Measurements from ENCODE around the gene FRMPD1.
"Not testable (repeated sequence)": the region's sequence is repeated elsewhere in the genome, so short reads cannot be mapped to it uniquely, and the experiment has no call there.

FRMPD1 gene

GRCh38 chr9:37746448-37747270 is 95.9 kb downstream of the FRMPD1 start:
- DNase-seq: no peak

GRCh38 chr9:37747271-37747753 is 96.6 kb downstream of the FRMPD1 start:
- DNase-seq: peak; percentile 21

- no peak for DNase-seq
Measured at GRCh38 chr9:37749129-37749528, 98.4 kb downstream of the FRMPD1 start.

DNA sequence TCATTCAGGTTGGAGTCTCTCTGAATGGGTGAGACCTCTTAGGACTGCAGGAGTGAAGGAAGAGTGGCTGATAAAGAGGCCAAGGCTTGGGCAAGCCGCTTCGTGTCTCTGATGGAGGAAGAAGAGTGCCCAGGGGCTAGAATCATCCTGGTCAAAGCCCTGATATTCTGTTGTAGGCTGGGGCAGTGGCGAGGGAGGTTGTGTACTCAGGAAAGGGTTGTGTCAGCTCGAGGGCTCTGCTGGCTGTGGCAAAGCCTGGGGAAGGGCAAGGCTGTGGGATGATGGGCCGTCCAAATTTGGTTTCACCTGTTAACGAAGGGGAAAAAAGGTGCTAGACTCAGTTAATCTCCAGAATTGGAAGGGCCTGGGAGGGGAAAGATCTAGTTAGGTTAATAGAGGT is 100.4 kb downstream of the FRMPD1 start:
- DNase-seq: no peak

DNA sequence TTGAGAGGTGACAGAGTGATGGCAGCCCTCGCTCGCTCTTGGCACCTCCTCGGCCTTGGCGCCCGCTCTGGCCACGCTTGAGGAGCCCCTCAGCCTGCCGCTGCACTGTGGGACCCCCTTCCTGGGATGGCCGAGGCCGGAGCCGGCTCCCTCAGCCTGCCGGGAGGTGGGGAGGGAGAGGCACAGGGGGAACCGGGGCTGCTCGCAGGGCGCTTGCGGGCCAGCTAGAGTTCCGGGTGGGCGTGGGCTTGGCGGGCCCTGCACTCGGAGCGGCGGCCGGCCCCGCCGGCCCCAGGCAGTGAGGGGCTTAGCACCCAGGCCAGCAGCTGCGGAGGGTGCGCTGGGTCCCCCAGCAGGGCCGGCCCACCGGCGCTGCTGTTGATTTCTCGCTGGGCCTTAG is 101.0 kb downstream of the FRMPD1 start:
- not testable (repeated sequence) for DNase-seq

- not testable (repeated sequence) for DNase-seq
Measured at GRCh38 chr9:37752112-37752511, 101.4 kb downstream of the FRMPD1 start.

- DNase-seq: no peak
Measured at GRCh38 chr9:37752642-37753488, 102.1 kb downstream of the FRMPD1 start.

DNA sequence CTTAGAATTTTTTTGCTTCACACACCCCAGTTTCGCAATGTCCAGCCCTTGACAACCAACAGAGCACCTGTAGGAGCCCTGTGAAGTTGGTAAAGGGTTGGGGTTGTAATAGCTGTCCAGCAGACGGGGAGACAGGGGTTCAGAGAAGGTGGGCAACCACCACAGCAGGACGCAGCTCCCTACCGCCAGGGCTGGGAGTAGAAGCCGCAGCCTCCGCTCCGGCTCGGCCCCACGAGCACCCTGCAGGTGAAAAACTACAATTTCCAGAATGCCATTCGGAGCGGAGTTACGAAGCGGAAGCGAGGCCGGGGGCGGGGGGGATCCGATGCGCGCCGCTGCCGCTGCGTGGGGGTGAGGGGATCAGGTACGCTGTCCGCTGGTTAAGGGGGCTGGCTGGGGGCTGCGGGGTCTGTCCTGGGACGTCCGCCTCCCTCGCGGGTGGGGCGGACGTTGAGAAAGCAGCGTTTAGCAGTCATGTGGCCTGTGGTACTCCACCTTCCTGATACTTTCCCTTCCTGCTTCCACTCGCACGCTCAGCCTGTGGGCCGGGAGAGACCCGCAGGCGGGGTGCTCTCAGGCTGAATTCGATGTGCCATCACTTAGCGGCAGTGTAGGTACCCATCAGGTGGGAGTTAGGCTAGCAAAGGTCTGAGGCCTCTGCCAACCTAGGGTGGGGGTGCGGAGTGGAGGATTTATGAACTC is 102.9 kb downstream of the FRMPD1 start, which contains the start of gene TRMT10B:
TRMT10B (plus strand) TSS at position 317 of the 702 bp plus-strand sequence. CDS start 8,127 bp downstream, outside the sequence.
- peak; percentile 24 for DNase-seq

DNA sequence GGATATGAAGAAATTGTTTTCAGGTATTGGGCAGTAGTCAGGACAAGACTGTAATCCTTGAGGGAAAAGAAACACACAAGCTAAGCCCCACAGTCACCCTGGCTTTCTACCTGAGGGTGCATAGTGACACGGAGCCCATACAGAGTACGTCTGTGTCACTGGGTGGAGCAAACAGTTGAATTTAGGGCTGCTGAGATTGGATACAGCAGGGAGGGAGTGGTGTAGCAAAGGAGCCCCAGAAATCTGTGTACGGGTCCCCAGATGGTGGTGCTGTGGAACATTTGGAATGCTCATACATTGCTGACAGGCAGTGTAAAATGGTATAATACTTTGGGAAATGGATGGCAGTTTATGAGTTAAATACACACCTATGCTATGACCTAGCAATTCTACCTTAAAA is 108.0 kb downstream of the FRMPD1 start:
- DNase-seq: no peak

- DNase-seq: no peak
Measured at GRCh38 chr9:37760416-37761161, 109.8 kb downstream of the FRMPD1 start.

DNA sequence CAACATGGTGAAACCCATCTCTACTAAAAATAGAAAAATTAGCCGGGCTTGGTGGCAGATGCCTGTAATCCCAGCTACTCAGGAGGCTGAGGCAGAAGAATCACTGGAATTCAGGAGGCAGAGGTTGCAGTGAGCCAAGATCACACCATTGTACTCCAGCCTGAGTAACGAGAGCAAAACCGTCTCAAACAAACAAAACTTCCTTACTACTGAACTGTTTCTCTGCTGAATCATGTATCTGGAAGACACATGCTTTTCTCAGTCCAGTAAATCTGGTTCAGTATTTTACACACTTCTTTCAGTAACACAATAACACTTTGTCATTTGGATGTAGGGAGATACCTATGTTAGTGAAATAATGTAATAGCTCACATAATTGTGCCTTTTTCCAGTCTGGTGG is 110.8 kb downstream of the FRMPD1 start:
- no peak for DNase-seq

DNA sequence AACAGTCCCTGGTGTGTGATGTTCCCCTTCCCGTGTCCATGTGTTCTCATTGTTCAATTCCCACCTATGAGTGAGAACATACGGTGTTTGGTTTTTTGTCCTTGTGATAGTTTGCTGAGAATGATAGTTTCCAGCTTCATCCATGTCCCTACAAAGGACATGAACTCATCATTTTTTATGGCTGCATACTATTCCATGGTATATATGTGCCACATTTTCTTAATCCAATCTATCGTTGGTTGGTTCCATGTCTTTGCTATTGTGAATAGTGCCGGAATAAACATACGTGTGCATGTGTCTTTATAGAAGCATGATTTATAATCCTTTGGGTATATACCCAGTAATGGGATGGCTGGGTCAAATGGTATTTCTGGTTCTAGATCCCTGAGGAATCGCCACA is 114.5 kb downstream of the FRMPD1 start:
- DNase-seq: not testable (repeated sequence)

DNA sequence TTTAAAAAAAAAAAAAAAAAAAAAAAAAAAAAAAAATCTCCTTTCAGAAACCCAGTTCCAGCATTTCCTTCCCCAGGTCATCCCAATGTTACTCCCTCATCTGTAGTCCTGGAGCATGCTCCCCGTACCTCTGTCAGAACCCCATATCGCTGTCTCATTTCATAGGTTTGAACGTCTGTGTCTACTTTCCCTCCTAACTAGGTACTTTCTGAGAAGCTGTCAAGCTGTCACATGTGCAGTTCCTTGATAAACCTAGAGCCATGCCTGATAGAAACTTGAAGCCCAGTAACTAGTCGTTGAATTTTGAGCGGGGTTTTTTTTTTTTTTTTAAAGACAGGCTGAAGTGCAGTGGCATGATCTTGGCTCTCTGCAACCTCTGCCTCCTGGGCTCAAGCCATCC is 118.6 kb downstream of the FRMPD1 start:
- DNase-seq: no peak

- no peak for DNase-seq
Measured at GRCh38 chr9:37769995-37770394, 119.2 kb downstream of the FRMPD1 start.

- no peak for DNase-seq
Measured at GRCh38 chr9:37775216-37775919, 124.6 kb downstream of the FRMPD1 start.

- no peak for DNase-seq
Measured at GRCh38 chr9:37776328-37776727, 125.6 kb downstream of the FRMPD1 start.

DNA sequence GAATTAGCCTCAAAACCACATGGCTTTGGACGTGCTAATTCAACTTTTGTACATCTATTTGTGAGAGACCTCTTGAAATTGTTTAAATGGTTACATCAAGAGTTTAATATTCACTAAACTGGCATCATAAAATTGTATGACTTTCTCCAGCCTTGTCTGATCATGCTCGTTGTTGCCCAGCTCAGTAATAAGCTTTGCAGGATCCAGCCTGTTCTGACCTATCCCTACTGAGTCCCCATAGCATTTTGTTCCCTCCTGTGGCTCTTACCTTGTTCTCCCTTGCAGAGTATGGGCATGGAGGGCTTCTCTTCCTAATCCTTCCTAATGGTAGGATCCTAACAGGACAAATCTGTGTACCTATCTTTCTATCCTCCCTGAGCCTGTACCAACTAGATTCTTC is 127.8 kb downstream of the FRMPD1 start:
- DNase-seq: no peak

GRCh38 chr9:37784291-37784615 is 133.5 kb downstream of the FRMPD1 start:
- DNase-seq: no peak

DNA sequence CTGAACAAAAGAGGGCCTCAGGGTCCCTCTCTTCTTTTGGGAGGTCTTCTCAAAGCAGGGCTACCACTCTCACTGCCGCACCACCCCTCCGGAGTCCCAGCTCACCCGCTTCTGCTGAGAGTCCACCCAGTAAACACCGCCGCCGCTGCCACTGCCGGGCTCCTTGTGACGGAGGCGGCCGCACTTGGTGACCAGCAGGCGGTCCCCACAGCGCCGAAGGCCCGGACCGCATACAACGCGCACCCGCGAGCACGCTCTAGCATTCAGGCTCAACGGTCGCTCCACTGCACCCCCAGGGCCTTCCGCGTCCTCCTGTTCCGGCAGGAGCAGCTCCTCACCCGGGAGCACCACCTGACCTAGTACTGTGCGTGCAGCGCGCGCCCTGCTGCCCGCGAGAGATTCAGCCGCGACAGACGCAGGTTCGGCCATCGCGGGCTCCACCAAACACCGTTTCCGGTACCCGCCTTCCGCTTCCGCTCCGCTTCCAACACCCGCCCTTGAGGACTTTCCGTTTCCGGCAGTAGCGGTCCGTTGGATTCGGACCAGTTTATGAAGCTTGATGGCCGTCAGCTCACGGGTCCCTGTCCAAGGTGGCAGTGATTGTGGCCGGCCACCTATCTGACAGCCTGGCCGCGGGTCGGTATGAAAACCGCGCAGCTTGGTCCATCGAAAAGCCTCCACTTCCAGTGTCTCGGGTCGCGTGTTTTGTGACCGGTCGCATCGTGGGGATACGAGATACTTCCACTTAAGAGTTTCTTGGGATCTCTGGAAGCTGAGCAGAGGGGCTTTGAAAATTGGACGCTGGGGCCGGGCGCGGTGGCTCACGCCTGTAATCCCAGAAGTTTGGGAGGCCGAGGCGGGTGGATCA is 134.1 kb downstream of the FRMPD1 start, which contains the start of gene EXOSC3:
EXOSC3 (minus strand) TSS at position 449 of the 868 bp plus-strand sequence; CDS start at position 429, 20 bp downstream.
- peak; percentile 70 for DNase-seq

- DNase-seq: no peak
Measured at GRCh38 chr9:37787059-37787458, 136.3 kb downstream of the FRMPD1 start.

DNA sequence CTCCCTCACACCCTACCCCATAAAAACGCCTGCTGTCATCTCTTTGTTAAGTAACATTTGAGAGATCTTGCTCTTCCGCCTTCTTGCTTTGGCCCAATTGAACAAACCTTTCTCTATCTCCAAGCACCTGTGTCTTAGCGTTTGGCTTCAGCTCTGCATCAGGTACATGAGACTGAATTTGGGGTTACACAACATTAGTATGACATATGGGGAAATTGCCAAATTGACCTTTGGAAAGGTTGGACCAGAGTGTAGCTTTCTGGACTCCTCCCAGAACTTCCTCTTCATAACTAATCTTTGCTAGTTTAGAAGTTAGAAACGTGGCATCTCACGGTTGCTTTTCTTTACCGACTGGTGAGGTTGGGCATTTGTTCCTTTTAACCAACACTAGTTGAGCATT is 137.6 kb downstream of the FRMPD1 start:
- no peak for DNase-seq
